ENCODE data around the gene ABI1. TPM values are rescaled to one million over a fixed set of nuclear protein-coding genes. Genes with fewer than 3 reads are reported as not detected.

ABI1 gene
- total RNA-seq, 1 donor from 2014 or later: 29.2 TPM

DNA sequence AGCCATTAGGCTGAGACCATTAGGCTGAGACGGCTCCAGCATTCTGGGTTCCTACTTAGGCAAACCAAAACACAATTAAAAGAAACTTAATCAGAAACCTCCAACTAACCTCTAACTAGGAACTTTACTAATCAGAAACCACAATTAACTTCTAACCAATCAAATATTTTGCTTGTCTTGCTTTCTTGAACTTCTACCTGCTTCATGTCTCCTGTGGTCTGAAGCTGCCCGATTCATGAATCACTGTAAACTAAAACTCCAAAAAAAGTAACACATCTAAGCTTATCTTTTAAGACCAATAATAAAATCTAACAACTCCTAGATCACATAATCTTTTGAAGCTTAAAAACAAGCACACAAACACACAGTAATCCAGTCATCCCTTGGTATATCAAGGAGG, 87.1 kb downstream of the ABI1 start:
- intact Hi-C loops (cut with micrococcal nuclease): no loop called here
- Histone ChIP-seq H3K4me1 (no peaks in the 10 kb centered on the region), H3K36me3 (peaks cover 7% of the 10 kb centered on the region), H3K27ac (replicated peaks) (no peak overlapping the region), H3K4me3 (no peak overlapping the region), H3K27me3 (ENCODE audit: low read depth) (no peaks in the 10 kb centered on the region), H3K9me3 (replicated peaks) (no peaks in the 10 kb centered on the region)
- DNase-seq: no peak
- TF ChIP-seq, protein P1, sequence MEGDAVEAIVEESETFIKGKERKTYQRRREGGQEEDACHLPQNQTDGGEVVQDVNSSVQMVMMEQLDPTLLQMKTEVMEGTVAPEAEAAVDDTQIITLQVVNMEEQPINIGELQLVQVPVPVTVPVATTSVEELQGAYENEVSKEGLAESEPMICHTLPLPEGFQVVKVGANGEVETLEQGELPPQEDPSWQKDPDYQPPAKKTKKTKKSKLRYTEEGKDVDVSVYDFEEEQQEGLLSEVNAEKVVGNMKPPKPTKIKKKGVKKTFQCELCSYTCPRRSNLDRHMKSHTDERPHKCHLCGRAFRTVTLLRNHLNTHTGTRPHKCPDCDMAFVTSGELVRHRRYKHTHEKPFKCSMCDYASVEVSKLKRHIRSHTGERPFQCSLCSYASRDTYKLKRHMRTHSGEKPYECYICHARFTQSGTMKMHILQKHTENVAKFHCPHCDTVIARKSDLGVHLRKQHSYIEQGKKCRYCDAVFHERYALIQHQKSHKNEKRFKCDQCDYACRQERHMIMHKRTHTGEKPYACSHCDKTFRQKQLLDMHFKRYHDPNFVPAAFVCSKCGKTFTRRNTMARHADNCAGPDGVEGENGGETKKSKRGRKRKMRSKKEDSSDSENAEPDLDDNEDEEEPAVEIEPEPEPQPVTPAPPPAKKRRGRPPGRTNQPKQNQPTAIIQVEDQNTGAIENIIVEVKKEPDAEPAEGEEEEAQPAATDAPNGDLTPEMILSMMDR (IDR thresholded peaks at IDR 0.05; ENCODE audit: borderline replicate concordance): no peak

DNA sequence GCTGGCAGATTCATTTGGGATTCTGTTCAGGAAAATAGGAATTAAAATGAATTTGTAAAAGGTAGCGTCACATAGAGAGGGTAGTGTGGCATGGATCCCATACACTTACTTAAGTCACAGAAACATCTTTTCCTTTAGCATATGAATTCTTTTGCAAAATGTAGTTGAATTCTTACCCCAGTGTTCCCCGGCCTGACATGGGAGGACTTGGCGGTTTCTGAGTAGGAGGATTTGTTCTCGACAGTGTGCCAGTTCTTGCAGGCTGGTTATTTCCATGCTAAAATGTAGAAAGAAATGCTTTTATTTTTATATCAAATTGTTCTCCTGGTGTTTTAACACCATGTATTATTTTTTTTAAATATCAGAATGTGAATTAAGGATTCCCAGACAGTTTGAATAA, 90.7 kb downstream of the ABI1 start:
- Histone ChIP-seq H3K27me3 (ENCODE audit: low read depth) (no peaks in the 10 kb centered on the region), H3K4me1 (no peaks in the 10 kb centered on the region), H3K4me3 (no peak overlapping the region), H3K9me3 (replicated peaks) (no peaks in the 10 kb centered on the region), H3K27ac (replicated peaks) (no peak overlapping the region), H3K36me3 (peaks cover 23% of the 10 kb centered on the region)
- DNase-seq: no peak
- intact Hi-C loops (cut with micrococcal nuclease): no loop called here
- TF ChIP-seq, protein P1 (IDR thresholded peaks at IDR 0.05; ENCODE audit: borderline replicate concordance): no peak

DNA sequence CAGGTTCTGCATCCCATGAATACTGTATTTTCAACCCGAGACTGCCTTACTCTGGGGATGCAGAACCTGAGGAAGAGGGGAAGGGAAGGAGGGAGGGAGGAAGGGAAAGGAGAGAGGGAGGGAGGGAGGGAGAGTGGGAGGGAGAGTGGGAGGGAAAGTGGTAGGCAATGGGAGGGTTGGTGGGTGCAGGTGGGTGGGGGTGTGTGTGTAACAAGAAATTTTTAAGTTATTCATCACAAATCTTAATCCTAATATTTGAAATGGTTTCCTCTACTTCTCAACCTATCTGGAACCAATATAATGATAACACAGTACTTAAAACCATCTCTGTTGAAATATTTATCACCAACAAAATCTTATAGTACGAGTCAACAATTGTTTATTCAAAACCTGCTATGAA, 95.2 kb downstream of the ABI1 start:
- Histone ChIP-seq H3K27me3 (ENCODE audit: low read depth) (no peaks in the 10 kb centered on the region), H3K4me1 (no peaks in the 10 kb centered on the region), H3K9me3 (replicated peaks) (no peaks in the 10 kb centered on the region), H3K4me3 (no peak overlapping the region), H3K36me3 (peaks cover 41% of the 10 kb centered on the region), H3K27ac (replicated peaks) (no peak overlapping the region)
- TF ChIP-seq, protein P1 (IDR thresholded peaks at IDR 0.05; ENCODE audit: borderline replicate concordance): no peak
- intact Hi-C loops (cut with micrococcal nuclease): loop anchor here (10.0 kb wide), 1 partner anchor 49 kb away; no protein-coding TSS in a partner anchor
- no peak for DNase-seq

DNA sequence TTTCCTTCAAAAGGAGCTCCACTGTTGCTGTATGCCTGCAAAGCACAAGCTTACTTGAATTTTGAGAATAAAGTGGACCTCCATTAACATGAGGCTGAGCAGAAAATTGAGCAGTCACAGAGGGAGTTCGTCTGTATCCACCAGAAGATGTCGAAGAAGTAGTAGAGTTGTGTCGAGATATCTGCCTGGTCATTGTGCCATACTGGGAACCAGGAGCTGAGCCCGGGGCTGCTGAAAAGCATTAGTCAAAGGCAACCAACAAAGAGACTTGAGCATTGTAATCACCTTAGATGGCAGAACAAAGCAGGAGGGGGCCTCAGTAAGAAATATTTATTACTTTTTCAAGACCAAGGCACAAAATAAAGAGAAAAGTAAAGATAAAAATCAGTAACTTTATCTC, 101.8 kb downstream of the ABI1 start:
- Histone ChIP-seq H3K4me3 (no peak overlapping the region), H3K27me3 (ENCODE audit: low read depth) (no peaks in the 10 kb centered on the region), H3K4me1 (no peaks in the 10 kb centered on the region), H3K27ac (replicated peaks) (no peak overlapping the region), H3K36me3 (peaks cover 29% of the 10 kb centered on the region), H3K9me3 (replicated peaks) (no peaks in the 10 kb centered on the region)
- TF ChIP-seq, protein P1 (IDR thresholded peaks at IDR 0.05; ENCODE audit: borderline replicate concordance): no peak
- no peak for DNase-seq
- intact Hi-C loops (cut with micrococcal nuclease): no loop called here

DNA sequence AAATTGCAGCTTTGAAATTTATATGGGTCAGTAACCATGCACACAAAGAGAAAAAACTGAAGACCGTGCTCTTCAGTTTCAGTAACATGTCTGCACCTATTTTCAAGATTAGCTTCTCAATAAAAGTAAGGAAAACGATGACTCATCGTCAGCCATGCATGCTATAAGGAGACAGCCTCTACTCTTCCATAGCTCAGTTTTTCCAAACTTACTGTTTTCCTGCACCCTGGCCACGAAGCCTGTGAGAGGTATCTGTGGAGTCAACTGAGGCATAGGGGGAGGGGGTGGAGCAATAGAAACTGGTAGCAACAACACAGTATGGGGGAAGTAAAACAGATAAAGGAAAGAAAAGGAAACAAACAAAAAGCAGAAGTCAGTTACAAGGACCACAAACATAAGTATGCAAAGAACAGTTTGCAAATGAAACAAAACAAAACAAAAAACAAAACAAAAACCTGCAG, 105.3 kb downstream of the ABI1 start:
- Histone ChIP-seq H3K4me1 (no peaks in the 10 kb centered on the region), H3K9me3 (replicated peaks) (no peaks in the 10 kb centered on the region), H3K36me3 (peaks cover 36% of the 10 kb centered on the region), H3K4me3 (no peak overlapping the region), H3K27ac (replicated peaks) (no peak overlapping the region), H3K27me3 (ENCODE audit: low read depth) (no peaks in the 10 kb centered on the region)
- intact Hi-C loops (cut with micrococcal nuclease): no loop called here
- DNase-seq: no peak
- TF ChIP-seq, protein P1 (IDR thresholded peaks at IDR 0.05; ENCODE audit: borderline replicate concordance): no peak

Measured in left ventricle myocardium inferior (tissue), 1 donor.